HCT116 (cell line): ENCODE results near the gene NRAP. TPM values are rescaled to one million over a fixed set of nuclear protein-coding genes. Genes with fewer than 3 reads are reported as not detected.

Source experiments
- ATAC-seq: fragments of 200-7000 bp; cut with Tn5 transposase; 2 replicates; pipeline ENCODE4 v1.9.1; 2020; ENCODE audit warnings: mild to moderate bottlenecking, moderate library complexity
- Bru-seq: library from RNA; stranded (reverse); fragments of 400-500 nt; gene quantifications from one replicate; lab custom pipeline; 2021; lab: Mats Ljungman, UMichigan
- BruChase-seq, 2 experiments: library from RNA; stranded (reverse); fragments of 400-500 nt; gene quantifications; one replicate each; lab custom pipeline; 2021; lab: Mats Ljungman, UMichigan
- BruUV-seq: library from RNA; stranded (reverse); fragments of 400-500 nt; replicated peaks from 2 replicates; lab custom pipeline; 2021; lab: Mats Ljungman, UMichigan
- CTCF ChIA-PET: fragments of 300-600 bp; sonication (Branson Sonifier 250); formaldehyde crosslinking; loops from one replicate; lab custom pipeline; 2021; ENCODE audit warnings: antibody characterized with exemption; lab: Charles Lee
- POLR2A ChIA-PET: fragments of 300-600, 350-600 bp; sonication (Branson Sonifier 250); formaldehyde crosslinking; loops from one replicate; lab custom pipeline; 2021; ENCODE audit warnings: antibody characterized with exemption; lab: Charles Lee
- RAD21 ChIA-PET, 2 experiments: fragments of 300-600 bp; sonication (Branson Sonifier 250); formaldehyde crosslinking; loops; one replicate each; lab custom pipeline; 2023; ENCODE audit warnings: low total read pairs in 2 of 2; ENCODE audit not compliant: uncharacterized antibody in 2 of 2, unreplicated experiment in 2 of 2, low non-redundant PET in 1 of 2; lab: Charles Lee
- DNase-seq: peaks from one replicate; pipeline ENCODE4 v3.0.0-alpha.2; 2010; ENCODE audit warnings: low read depth, low spot score
- H2AFZ ChIP-seq: fragments of 200-600 bp; shearing (Covaris generic), sonication (generic); 2 replicates; pipeline ENCODE4 v1.6.1; 2017; ENCODE audit warnings: low read depth, mixed run types, mixed read lengths, antibody characterized with exemption, low read length; ENCODE audit not compliant: poor library complexity, severe bottlenecking
- H3K27ac ChIP-seq: 2 replicates; pipeline ENCODE4 v1.5.1; 2012; ENCODE audit warnings: low read depth, low read length
- H3K27me3 ChIP-seq: fragments of 200-600 bp; sonication (generic); 2 replicates; pipeline ENCODE4 v1.6.1; 2016; ENCODE audit warnings: mixed run types, low read length, mixed read lengths; ENCODE audit not compliant: insufficient read depth
- H3K36me3 ChIP-seq, 2 experiments: fragments of 200-500 bp in 1 of 2; fragments of 200-600 bp in 1 of 2; sonication (Bioruptor generic) in 1 of 2; sonication (generic) in 1 of 2; 2 replicates each; pipeline versions ENCODE4 v1.5.1 to v1.6.1; 2014 to 2016; ENCODE audit warnings: low read length in 2 of 2, inconsistent platforms in 1 of 2, mixed read lengths in 1 of 2, mixed run types in 1 of 2; ENCODE audit not compliant: insufficient read depth in 2 of 2, control insufficient read depth in 1 of 2
- H3K4me1 ChIP-seq, 2 experiments: fragments of 200-600 bp in 1 of 2; sonication (generic) in 1 of 2; 2 replicates each; pipeline versions ENCODE4 v1.5.1 to v1.6.1; 2012 to 2017; ENCODE audit warnings: low read length in 2 of 2, inconsistent platforms in 1 of 2, mild to moderate bottlenecking in 1 of 2, mixed read lengths in 1 of 2, mixed run types in 1 of 2, moderate library complexity in 1 of 2; ENCODE audit not compliant: insufficient read depth in 2 of 2, control insufficient read depth in 1 of 2
- H3K4me2 ChIP-seq: fragments of 200-600 bp; sonication (generic); 2 replicates; pipeline ENCODE4 v1.6.1; 2017; ENCODE audit warnings: mixed run types, low read length, mixed read lengths
- H3K4me3 ChIP-seq, 2 experiments: fragments of 200-600 bp in 1 of 2; sonication (generic) in 1 of 2; replicated peaks in 1 of 2; 2 replicates each; pipeline ENCODE4 v1.5.1; 2011 to 2016; ENCODE audit warnings: low read length in 2 of 2, control low read depth in 1 of 2, low read depth in 1 of 2, mild to moderate bottlenecking in 1 of 2, mixed read lengths in 1 of 2, mixed run types in 1 of 2
- H3K79me2 ChIP-seq: fragments of 200-600 bp; sonication (generic); 2 replicates; pipeline ENCODE4 v1.6.1; 2017; ENCODE audit warnings: mild to moderate bottlenecking, mixed run types, low read length, moderate library complexity, mixed read lengths; ENCODE audit not compliant: insufficient read depth
- H3K9ac ChIP-seq: fragments of 200-600 bp; sonication (generic); 2 replicates; pipeline ENCODE4 v1.6.1; 2016; ENCODE audit warnings: low read length, mixed read lengths
- H3K9me2 ChIP-seq: fragments of 200-600 bp; sonication (generic), shearing (Covaris generic); 2 replicates; pipeline ENCODE4 v1.6.1; 2017; ENCODE audit warnings: mixed run types, mild to moderate bottlenecking, moderate library complexity; ENCODE audit not compliant: insufficient read depth
- H3K9me3 ChIP-seq, 2 experiments: fragments of 200-500 bp in 1 of 2; fragments of 200-600 bp in 1 of 2; sonication (Bioruptor generic) in 1 of 2; sonication (generic) in 1 of 2; 2 replicates each; pipeline ENCODE4 v1.6.1; 2014 to 2017; ENCODE audit warnings: low read length in 2 of 2, mixed read lengths in 2 of 2, inconsistent platforms in 1 of 2, low read depth in 1 of 2, mild to moderate bottlenecking in 1 of 2, mixed run types in 1 of 2, moderate library complexity in 1 of 2; ENCODE audit not compliant: control insufficient read depth in 1 of 2, insufficient read depth in 1 of 2
- H4K20me1 ChIP-seq: fragments of 200-600 bp; sonication (generic), shearing (Covaris generic); 2 replicates; pipeline ENCODE4 v1.6.1; 2017; ENCODE audit warnings: mixed run types, mild to moderate bottlenecking, moderate library complexity; ENCODE audit not compliant: insufficient read depth
- CEBPB ChIP-seq: IDR thresholded peaks from 2 replicates; pipeline ENCODE4 v1.6.1; 2012; ENCODE audit warnings: low read depth
- EGR1 ChIP-seq: IDR thresholded peaks from 2 replicates; pipeline ENCODE4 v1.6.1; 2012; ENCODE audit warnings: low read depth
- ELF1 ChIP-seq: IDR thresholded peaks from 2 replicates; pipeline ENCODE4 v1.6.1; 2012; ENCODE audit warnings: low read depth, borderline replicate concordance
- EZH2 ChIP-seq: fragments of 200-600 bp; sonication (generic); IDR thresholded peaks from 2 replicates; pipeline ENCODE4 v1.6.1; 2017; ENCODE audit warnings: antibody characterized with exemption, mixed run types
- EZH2phosphoT487 ChIP-seq: fragments of 200-600 bp; IDR thresholded peaks from 2 replicates; pipeline ENCODE4 v1.6.1; 2018; ENCODE audit warnings: antibody characterized with exemption, borderline replicate concordance
- FOSL1 ChIP-seq: IDR thresholded peaks from 2 replicates; pipeline ENCODE4 v1.6.1; 2012; ENCODE audit warnings: low read depth
- JUND ChIP-seq: IDR thresholded peaks from 2 replicates; pipeline ENCODE4 v1.6.1; 2012
- POLR2A ChIP-seq: IDR thresholded peaks from 2 replicates; pipeline ENCODE4 v1.7.0; 2011; ENCODE audit warnings: borderline replicate concordance; ENCODE audit not compliant: insufficient read depth, insufficient read length; ENCODE audit errors: extremely low read depth
- POLR2AphosphoS5 ChIP-seq: IDR thresholded peaks from 2 replicates; pipeline ENCODE4 v1.6.1; 2011; ENCODE audit warnings: mild to moderate bottlenecking, low read depth, low read length, moderate library complexity
- RAD21 ChIP-seq: IDR thresholded peaks from 2 replicates; pipeline ENCODE4 v1.6.1; 2012; ENCODE audit warnings: low read depth, mild to moderate bottlenecking
- SIN3A ChIP-seq: IDR thresholded peaks from 2 replicates; pipeline ENCODE4 v1.6.1; 2012; ENCODE audit warnings: low read depth
- SP1 ChIP-seq: IDR thresholded peaks from 2 replicates; pipeline ENCODE4 v1.6.1; 2012; ENCODE audit warnings: low read depth
- SRF ChIP-seq: IDR thresholded peaks from 2 replicates; pipeline ENCODE4 v1.6.1; 2012; ENCODE audit warnings: low read depth
- YY1 ChIP-seq: IDR thresholded peaks from 2 replicates; pipeline ENCODE4 v1.6.1; 2011; ENCODE audit warnings: low read length, low read depth, moderate library complexity, mild to moderate bottlenecking; ENCODE audit not compliant: insufficient replicate concordance; ENCODE audit errors: extremely low read depth
- ZNF274 ChIP-seq: fragments of 200-500 bp; sonication (Bioruptor generic); IDR thresholded peaks from 2 replicates; pipeline ENCODE4 v1.6.1; 2014; ENCODE audit warnings: mild to moderate bottlenecking, low read depth, low read length, inconsistent platforms
- intact Hi-C: fragments of 100-400 bp; cut with micrococcal nuclease; formaldehyde crosslinking; loops from 2 replicates; pipeline ENCODE4 v1.10.0; 2022
- long read RNA-seq: library from polyadenylated mRNA; unstranded; transcript quantifications from one replicate; pipeline ENCODE4 v2.0.0, GENCODE V29; 2021; ENCODE audit not compliant: unreplicated experiment
- polyA plus RNA-seq: library from polyadenylated mRNA; unstranded; fragments of >200 nt; gene quantifications from 2 replicates; pipeline ENCODE4 v1.2.1, GENCODE V29; 2012; ENCODE audit warnings: missing spikeins
- total RNA-seq: library from RNA; stranded (reverse); gene quantifications from one replicate; pipeline ENCODE4 v1.2.1, GENCODE V29; 2021; ENCODE audit not compliant: unreplicated experiment
- TF ChIP-seq, protein P1 (sequence below): IDR thresholded peaks from 2 replicates; pipeline ENCODE4 v1.6.1; 2012; ENCODE audit warnings: low read depth
- TF ChIP-seq, protein P2 (sequence below), 3 experiments: fragments of 200-600 bp in 1 of 3; sonication (generic) in 1 of 3; IDR thresholded peaks in 2 of 3; conservative IDR thresholded peaks in 1 of 3; 2 replicates each; pipeline ENCODE4 v1.5.1; 2012 to 2017; ENCODE audit warnings: low read depth in 2 of 3, low read length in 2 of 3, antibody characterized with exemption in 1 of 3, borderline replicate concordance in 1 of 3, control low read depth in 1 of 3, mild to moderate bottlenecking in 1 of 3, mixed read lengths in 1 of 3, mixed run types in 1 of 3, moderate library complexity in 1 of 3; ENCODE audit not compliant: insufficient read depth in 1 of 3

NRAP gene, protein sequence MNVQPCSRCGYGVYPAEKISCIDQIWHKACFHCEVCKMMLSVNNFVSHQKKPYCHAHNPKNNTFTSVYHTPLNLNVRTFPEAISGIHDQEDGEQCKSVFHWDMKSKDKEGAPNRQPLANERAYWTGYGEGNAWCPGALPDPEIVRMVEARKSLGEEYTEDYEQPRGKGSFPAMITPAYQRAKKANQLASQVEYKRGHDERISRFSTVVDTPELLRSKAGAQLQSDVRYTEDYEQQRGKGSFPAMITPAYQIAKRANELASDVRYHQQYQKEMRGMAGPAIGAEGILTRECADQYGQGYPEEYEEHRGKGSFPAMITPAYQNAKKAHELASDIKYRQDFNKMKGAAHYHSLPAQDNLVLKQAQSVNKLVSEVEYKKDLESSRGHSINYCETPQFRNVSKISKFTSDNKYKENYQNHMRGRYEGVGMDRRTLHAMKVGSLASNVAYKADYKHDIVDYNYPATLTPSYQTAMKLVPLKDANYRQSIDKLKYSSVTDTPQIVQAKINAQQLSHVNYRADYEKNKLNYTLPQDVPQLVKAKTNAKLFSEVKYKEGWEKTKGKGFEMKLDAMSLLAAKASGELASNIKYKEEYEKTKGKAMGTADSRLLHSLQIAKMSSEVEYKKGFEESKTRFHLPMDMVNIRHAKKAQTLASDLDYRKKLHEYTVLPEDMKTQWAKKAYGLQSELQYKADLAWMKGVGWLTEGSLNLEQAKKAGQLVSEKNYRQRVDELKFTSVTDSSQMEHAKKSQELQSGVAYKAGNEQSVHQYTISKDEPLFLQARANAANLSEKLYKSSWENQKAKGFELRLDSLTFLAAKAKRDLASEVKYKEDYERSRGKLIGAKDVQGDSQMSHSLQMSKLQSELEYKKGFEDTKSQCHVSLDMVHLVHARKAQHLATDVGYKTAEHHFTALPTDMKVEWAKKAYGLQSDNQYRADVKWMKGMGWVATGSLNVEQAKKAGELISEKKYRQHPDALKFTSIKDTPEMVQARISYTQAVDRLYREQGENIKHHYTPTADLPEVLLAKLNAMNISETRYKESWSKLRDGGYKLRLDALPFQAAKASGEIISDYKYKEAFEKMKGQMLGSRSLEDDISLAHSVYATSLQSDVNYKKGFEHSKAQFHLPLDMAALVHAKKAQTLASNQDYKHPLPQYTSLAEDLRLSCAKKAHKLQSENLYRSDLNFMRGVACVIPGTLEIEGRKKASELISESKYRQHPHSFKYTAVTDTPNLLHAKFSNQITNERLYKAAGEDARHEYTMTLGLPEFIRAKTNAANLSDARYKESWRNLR (N-terminal part only)
- total RNA-seq (not detected), Bru-seq, nascent RNA (not detected), BruChase-seq, experiment 1, labeled RNA remaining after a 6-hour chase (percentile 5 among the genes with signal in this experiment), BruChase-seq, experiment 2, labeled RNA remaining after a 2-hour chase (percentile 1 among the genes with signal in this experiment)
- 0.03 and 0.04 TPM in 2 replicates for polyA plus RNA-seq
- long read RNA-seq = 0 reads

DNA sequence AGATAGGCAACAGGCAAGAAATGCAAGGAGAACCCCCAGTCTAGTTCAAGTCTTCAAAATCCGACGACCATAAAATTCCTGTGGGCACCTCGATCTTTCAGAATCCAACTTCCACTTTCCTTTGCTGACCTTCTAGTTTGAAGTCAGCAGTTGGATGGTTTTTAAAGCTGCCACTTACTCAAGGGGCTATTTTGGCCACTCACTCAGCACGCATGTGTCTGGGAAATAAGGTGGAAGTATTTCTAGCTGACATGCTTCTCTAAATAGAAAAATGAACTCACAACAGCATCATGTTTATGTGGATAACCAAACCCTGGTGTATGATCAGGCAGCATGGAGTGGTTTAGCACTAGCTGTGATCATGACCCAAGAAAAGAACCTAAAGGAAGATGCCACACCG lies at the start of gene NRAP:
TSS of gene NRAP (minus strand) at position 134 of the 400 bp plus-strand sequence. CDS start 159 bp downstream, outside the sequence.
- no peaks in the 10 kb centered on the region for H3K36me3 ChIP-seq
- no peak within 1 kb of the TSS for H3K4me3 ChIP-seq
- peaks cover 0 to 8% of the 10 kb centered on the region in 2 experiments; a peak in 2 of 4 replicates for H3K4me1 ChIP-seq
- H2AFZ ChIP-seq = no peak within 1 kb of the TSS
- H3K9me2 ChIP-seq = no peaks in the 10 kb centered on the region
- ChIA-PET CTCF (no interaction called here), POLR2A (no interaction called here), RAD21 (no interaction called here)
- no peaks in the 10 kb centered on the region for H3K79me2 ChIP-seq
- no peak within 1 kb of the TSS for H3K4me2 ChIP-seq
- intact Hi-C loops = no loop called here
- no peak within 1 kb of the TSS for H3K27ac ChIP-seq
- H3K27me3 ChIP-seq = no peaks in the 10 kb centered on the region
- DNase-seq (no peak), ATAC-seq (no peak)
- BruUV-seq = no TSS peak
- H4K20me1 ChIP-seq = no peaks in the 10 kb centered on the region
- H3K9ac ChIP-seq = no peak within 1 kb of the TSS
- no peaks in the 10 kb centered on the region for H3K9me3 ChIP-seq
- TF ChIP-seq SRF (no peak), FOSL1 (no peak), YY1 (no peak), EZH2phosphoT487 (no peak), EGR1 (no peak), POLR2A (no peak), ZNF274 (no peak), POLR2AphosphoS5 (no peak), ELF1 (no peak), RAD21 (no peak), JUND (no peak), CEBPB (no peak), SIN3A (no peak), EZH2 (no peak), SP1 (no peak)
- TF ChIP-seq, protein P1, sequence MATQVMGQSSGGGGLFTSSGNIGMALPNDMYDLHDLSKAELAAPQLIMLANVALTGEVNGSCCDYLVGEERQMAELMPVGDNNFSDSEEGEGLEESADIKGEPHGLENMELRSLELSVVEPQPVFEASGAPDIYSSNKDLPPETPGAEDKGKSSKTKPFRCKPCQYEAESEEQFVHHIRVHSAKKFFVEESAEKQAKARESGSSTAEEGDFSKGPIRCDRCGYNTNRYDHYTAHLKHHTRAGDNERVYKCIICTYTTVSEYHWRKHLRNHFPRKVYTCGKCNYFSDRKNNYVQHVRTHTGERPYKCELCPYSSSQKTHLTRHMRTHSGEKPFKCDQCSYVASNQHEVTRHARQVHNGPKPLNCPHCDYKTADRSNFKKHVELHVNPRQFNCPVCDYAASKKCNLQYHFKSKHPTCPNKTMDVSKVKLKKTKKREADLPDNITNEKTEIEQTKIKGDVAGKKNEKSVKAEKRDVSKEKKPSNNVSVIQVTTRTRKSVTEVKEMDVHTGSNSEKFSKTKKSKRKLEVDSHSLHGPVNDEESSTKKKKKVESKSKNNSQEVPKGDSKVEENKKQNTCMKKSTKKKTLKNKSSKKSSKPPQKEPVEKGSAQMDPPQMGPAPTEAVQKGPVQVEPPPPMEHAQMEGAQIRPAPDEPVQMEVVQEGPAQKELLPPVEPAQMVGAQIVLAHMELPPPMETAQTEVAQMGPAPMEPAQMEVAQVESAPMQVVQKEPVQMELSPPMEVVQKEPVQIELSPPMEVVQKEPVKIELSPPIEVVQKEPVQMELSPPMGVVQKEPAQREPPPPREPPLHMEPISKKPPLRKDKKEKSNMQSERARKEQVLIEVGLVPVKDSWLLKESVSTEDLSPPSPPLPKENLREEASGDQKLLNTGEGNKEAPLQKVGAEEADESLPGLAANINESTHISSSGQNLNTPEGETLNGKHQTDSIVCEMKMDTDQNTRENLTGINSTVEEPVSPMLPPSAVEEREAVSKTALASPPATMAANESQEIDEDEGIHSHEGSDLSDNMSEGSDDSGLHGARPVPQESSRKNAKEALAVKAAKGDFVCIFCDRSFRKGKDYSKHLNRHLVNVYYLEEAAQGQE = no peak
- TF ChIP-seq, protein P2, sequence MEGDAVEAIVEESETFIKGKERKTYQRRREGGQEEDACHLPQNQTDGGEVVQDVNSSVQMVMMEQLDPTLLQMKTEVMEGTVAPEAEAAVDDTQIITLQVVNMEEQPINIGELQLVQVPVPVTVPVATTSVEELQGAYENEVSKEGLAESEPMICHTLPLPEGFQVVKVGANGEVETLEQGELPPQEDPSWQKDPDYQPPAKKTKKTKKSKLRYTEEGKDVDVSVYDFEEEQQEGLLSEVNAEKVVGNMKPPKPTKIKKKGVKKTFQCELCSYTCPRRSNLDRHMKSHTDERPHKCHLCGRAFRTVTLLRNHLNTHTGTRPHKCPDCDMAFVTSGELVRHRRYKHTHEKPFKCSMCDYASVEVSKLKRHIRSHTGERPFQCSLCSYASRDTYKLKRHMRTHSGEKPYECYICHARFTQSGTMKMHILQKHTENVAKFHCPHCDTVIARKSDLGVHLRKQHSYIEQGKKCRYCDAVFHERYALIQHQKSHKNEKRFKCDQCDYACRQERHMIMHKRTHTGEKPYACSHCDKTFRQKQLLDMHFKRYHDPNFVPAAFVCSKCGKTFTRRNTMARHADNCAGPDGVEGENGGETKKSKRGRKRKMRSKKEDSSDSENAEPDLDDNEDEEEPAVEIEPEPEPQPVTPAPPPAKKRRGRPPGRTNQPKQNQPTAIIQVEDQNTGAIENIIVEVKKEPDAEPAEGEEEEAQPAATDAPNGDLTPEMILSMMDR (IDR thresholded peaks at IDR 0.05 in 2 of 3, conservative IDR thresholded peaks at IDR 0.05 in 1 of 3; ENCODE audit: borderline replicate concordance in 1 of 3, insufficient read depth in 1 of 3, low read depth in 2 of 3, low read length in 2 of 3) = no peak
